Measurements from ENCODE around the gene SLC16A7. TPM values are rescaled to one million over a fixed set of nuclear protein-coding genes. Genes with fewer than 3 reads are reported as not detected.

SLC16A7 gene
- total RNA-seq, 4 donors from 2014 or later, result 0.80 to 29.9 (median 12.3) TPM

- no peaks in the 10 kb centered on the region for H3K27me3 ChIP-seq
- DNase-seq, result no peak
- intact Hi-C loops (cut with DNase I; ENCODE audit: low total_unique reads) (no loop called here), in situ Hi-C loops (cut with MboI; ENCODE audit: low pct_ligation_motif_present in 1 of 4, low pct_unique_long_range_greater_than_20kb in 1 of 4, low sequenced_read_pairs in 3 of 4) (no loop called here)
- H3K4me1 ChIP-seq, result no peaks in the 10 kb centered on the region
- 91% methylated on average over 5 of the region's 5 CpGs; no CpG with 5 or more reads in 1 of the 2 donors for WGBS, 2 donors (ENCODE audit: low coverage in 1 of 2)
- no peak overlapping the region for H3K27ac ChIP-seq
- H3K9me3 ChIP-seq, result no peaks in the 10 kb centered on the region
- H3K36me3 ChIP-seq, result no peaks in the 10 kb centered on the region
- TF ChIP-seq POLR2A (IDR thresholded peaks at IDR 0.05), result no peak
- no peak for TF ChIP-seq POLR2AphosphoS5 (IDR thresholded peaks at IDR 0.05)
- TF ChIP-seq CTCF (IDR thresholded peaks at IDR 0.05), result no peak
- no peak for TF ChIP-seq EP300 (IDR thresholded peaks at IDR 0.05; ENCODE audit: low read depth)
- H3K4me3 ChIP-seq, result no peak overlapping the region
These were observed 83.1 kb downstream of the SLC16A7 start for GRCh38 chr12:59678759-59679411.

GRCh38 chr12:59689776-59690175 lies 93.9 kb downstream of the SLC16A7 start:
- H3K4me1 ChIP-seq, result no peaks in the 10 kb centered on the region
- no peak for DNase-seq
- 60 to 68% methylated on average over 2 of the region's 2 CpGs for WGBS, 2 donors (ENCODE audit: low coverage in 1 of 2)
- TF ChIP-seq CTCF (IDR thresholded peaks at IDR 0.05), result no peak
- TF ChIP-seq POLR2A (IDR thresholded peaks at IDR 0.05), result no peak
- no peak for TF ChIP-seq POLR2AphosphoS5 (IDR thresholded peaks at IDR 0.05)
- TF ChIP-seq EP300 (IDR thresholded peaks at IDR 0.05; ENCODE audit: low read depth), result no peak
- H3K27me3 ChIP-seq, result no peaks in the 10 kb centered on the region
- H3K27ac ChIP-seq, result no peak overlapping the region
- H3K4me3 ChIP-seq, result no peak overlapping the region
- intact Hi-C loops (cut with DNase I; ENCODE audit: low total_unique reads) (no loop called here), in situ Hi-C loops (cut with MboI; ENCODE audit: low pct_ligation_motif_present in 1 of 4, low pct_unique_long_range_greater_than_20kb in 1 of 4, low sequenced_read_pairs in 3 of 4) (no loop called here)
- H3K9me3 ChIP-seq, result no peaks in the 10 kb centered on the region
- no peaks in the 10 kb centered on the region for H3K36me3 ChIP-seq

DNA sequence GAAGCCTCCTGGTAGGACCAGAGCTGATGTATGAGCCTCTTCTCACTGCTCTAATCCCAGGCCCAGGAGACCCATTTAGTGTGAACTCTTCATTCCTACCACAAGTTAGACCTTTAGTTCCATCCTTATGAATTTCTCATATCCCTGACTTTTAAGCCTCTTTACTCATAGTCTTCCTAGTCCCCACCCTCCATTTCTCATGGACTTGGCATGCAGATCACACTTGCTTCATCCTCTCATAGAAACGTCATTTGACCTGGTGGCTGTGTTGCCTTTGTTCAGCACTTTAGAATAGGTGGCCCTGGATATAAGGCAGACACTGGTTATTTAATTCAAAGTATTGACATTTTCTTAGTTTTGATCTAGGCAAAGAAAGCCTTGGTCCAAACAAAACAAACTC lies 99.5 kb downstream of the SLC16A7 start:
- intact Hi-C loops (cut with DNase I; ENCODE audit: low total_unique reads), result no loop called here
- no peaks in the 10 kb centered on the region for H3K36me3 ChIP-seq
- in situ Hi-C loops (cut with MboI; ENCODE audit: low pct_ligation_motif_present in 1 of 4, low pct_unique_long_range_greater_than_20kb in 1 of 4, low sequenced_read_pairs in 3 of 4), result no loop called here

GRCh38 chr12:59698600-59698999 lies 102.8 kb downstream of the SLC16A7 start:
- DNase-seq, result no peak
- WGBS, 2 donors (ENCODE audit: low coverage in 1 of 2), result 66 to 77% methylated on average over 4 of the region's 4 CpGs
- intact Hi-C loops (cut with DNase I; ENCODE audit: low total_unique reads) (no loop called here), in situ Hi-C loops (cut with MboI; ENCODE audit: low pct_ligation_motif_present in 1 of 4, low pct_unique_long_range_greater_than_20kb in 1 of 4, low sequenced_read_pairs in 3 of 4) (no loop called here)
- TF ChIP-seq POLR2A (IDR thresholded peaks at IDR 0.05) (no peak), POLR2AphosphoS5 (IDR thresholded peaks at IDR 0.05) (no peak), EP300 (IDR thresholded peaks at IDR 0.05; ENCODE audit: low read depth) (no peak), CTCF (IDR thresholded peaks at IDR 0.05) (no peak)
- no peaks in the 10 kb centered on the region for H3K9me3 ChIP-seq
- no peak overlapping the region for H3K27ac ChIP-seq
- H3K36me3 ChIP-seq, result no peaks in the 10 kb centered on the region
- no peak overlapping the region for H3K4me3 ChIP-seq
- peaks cover 0 to 6% (median 0%) of the 10 kb centered on the region in 4 donors for H3K4me1 ChIP-seq
- no peaks in the 10 kb centered on the region for H3K27me3 ChIP-seq

More for the DNA sequence above, 99.5 kb downstream of the SLC16A7 start:
- no peak overlapping the region for H3K27ac ChIP-seq
- no peak for TF ChIP-seq CTCF (IDR thresholded peaks at IDR 0.05)
- no peak for TF ChIP-seq POLR2AphosphoS5 (IDR thresholded peaks at IDR 0.05)
- TF ChIP-seq POLR2A (IDR thresholded peaks at IDR 0.05), result no peak
- TF ChIP-seq EP300 (IDR thresholded peaks at IDR 0.05; ENCODE audit: low read depth), result no peak
- WGBS, 2 donors (ENCODE audit: low coverage in 1 of 2), result 17 to 77% methylated on average over 1 of the region's 1 CpG
- H3K4me1 ChIP-seq, result peaks cover 0 to 6% (median 0%) of the 10 kb centered on the region in 4 donors
- H3K9me3 ChIP-seq, result no peaks in the 10 kb centered on the region
- DNase-seq, result no peak
- H3K27me3 ChIP-seq, result no peaks in the 10 kb centered on the region
- no peak overlapping the region for H3K4me3 ChIP-seq
